ENCODE data around the gene ERI3.

Gene ERI3

GRCh38 chr1:44326821-44327465 lies 28.1 kb downstream of the ERI3 start:
- no peaks in the 10 kb centered on the region for H3K9me3 ChIP-seq (ENCODE audit: insufficient read depth, low read depth, low read length)
- H3K4me2 ChIP-seq (ENCODE audit: low read depth, low read length, poor library complexity, severe bottlenecking): no peak overlapping the region
- TF ChIP-seq CTCF (conservative IDR thresholded peaks at IDR 0.05; ENCODE audit: low read length) (no peak), EZH2phosphoT487 (IDR thresholded peaks at IDR 0.05; ENCODE audit: borderline replicate concordance) (no peak)
- H3K36me3 ChIP-seq (ENCODE audit: insufficient read depth, low read length): no peaks in the 10 kb centered on the region; the same call in 1 of the 2 replicates
- H3K27me3 ChIP-seq (ENCODE audit: insufficient read depth, low read length, poor library complexity, severe bottlenecking): no peaks in the 10 kb centered on the region
- H3K79me2 ChIP-seq (ENCODE audit: insufficient read depth, low read length): no peaks in the 10 kb centered on the region; the same call in 1 of the 2 replicates
- H3K9ac ChIP-seq (ENCODE audit: low read depth, low read length, poor library complexity, severe bottlenecking): no peak overlapping the region
- no peak overlapping the region for H2AFZ ChIP-seq (ENCODE audit: low read length)
- no peak overlapping the region for H3K4me3 ChIP-seq (ENCODE audit: low read length, poor library complexity, severe bottlenecking)
- no peaks in the 10 kb centered on the region for H3K9me2 ChIP-seq (replicated peaks; ENCODE audit: low read depth, low read length)
- no peaks in the 10 kb centered on the region for H3F3A ChIP-seq (ENCODE audit: low read depth)
- no peaks in the 10 kb centered on the region for H4K20me1 ChIP-seq (ENCODE audit: insufficient read depth, low read length, poor library complexity, severe bottlenecking)
- no peaks in the 10 kb centered on the region for H3K4me1 ChIP-seq (ENCODE audit: insufficient read depth, low read length, poor library complexity, severe bottlenecking)

- no peak overlapping the region for H3K4me3 ChIP-seq (ENCODE audit: low read length, poor library complexity, severe bottlenecking)
- no peaks in the 10 kb centered on the region for H4K20me1 ChIP-seq (ENCODE audit: insufficient read depth, low read length, poor library complexity, severe bottlenecking)
- no peak for TF ChIP-seq CTCF (conservative IDR thresholded peaks at IDR 0.05; ENCODE audit: low read length)
- TF ChIP-seq EZH2phosphoT487 (IDR thresholded peaks at IDR 0.05; ENCODE audit: borderline replicate concordance): no peak
- no peaks in the 10 kb centered on the region for H3K4me1 ChIP-seq (ENCODE audit: insufficient read depth, low read length, poor library complexity, severe bottlenecking)
- no peak overlapping the region for H3K4me2 ChIP-seq (ENCODE audit: low read depth, low read length, poor library complexity, severe bottlenecking)
- H2AFZ ChIP-seq (ENCODE audit: low read length): no peak overlapping the region
- no peaks in the 10 kb centered on the region for H3K9me3 ChIP-seq (ENCODE audit: insufficient read depth, low read depth, low read length)
- no peaks in the 10 kb centered on the region; the same call in 1 of the 2 replicates for H3K79me2 ChIP-seq (ENCODE audit: insufficient read depth, low read length)
- no peaks in the 10 kb centered on the region for H3K27me3 ChIP-seq (ENCODE audit: insufficient read depth, low read length, poor library complexity, severe bottlenecking)
- H3K9ac ChIP-seq (ENCODE audit: low read depth, low read length, poor library complexity, severe bottlenecking): no peak overlapping the region
- H3F3A ChIP-seq (ENCODE audit: low read depth): no peaks in the 10 kb centered on the region
- no peaks in the 10 kb centered on the region for H3K9me2 ChIP-seq (replicated peaks; ENCODE audit: low read depth, low read length)
- H3K36me3 ChIP-seq (ENCODE audit: insufficient read depth, low read length): no peaks in the 10 kb centered on the region; the same call in 1 of the 2 replicates
These were observed 28.9 kb downstream of the ERI3 start for GRCh38 chr1:44326024-44326701.

- Histone ChIP-seq H3K9me2 (replicated peaks; ENCODE audit: low read depth, low read length) (no peaks in the 10 kb centered on the region), H3K36me3 (ENCODE audit: insufficient read depth, low read length) (peaks cover 7% of the 10 kb centered on the region; the same call in 1 of the 2 replicates), H4K20me1 (ENCODE audit: insufficient read depth, low read length, poor library complexity, severe bottlenecking) (no peaks in the 10 kb centered on the region), H3K4me1 (ENCODE audit: insufficient read depth, low read length, poor library complexity, severe bottlenecking) (no peaks in the 10 kb centered on the region), H3K4me3 (ENCODE audit: low read length, poor library complexity, severe bottlenecking) (no peak overlapping the region), H2AFZ (ENCODE audit: low read length) (no peak overlapping the region), H3K27me3 (ENCODE audit: insufficient read depth, low read length, poor library complexity, severe bottlenecking) (no peaks in the 10 kb centered on the region), H3F3A (ENCODE audit: low read depth) (no peaks in the 10 kb centered on the region), H3K9me3 (ENCODE audit: insufficient read depth, low read depth, low read length) (no peaks in the 10 kb centered on the region), H3K79me2 (ENCODE audit: insufficient read depth, low read length) (no peaks in the 10 kb centered on the region; the same call in 1 of the 2 replicates), H3K4me2 (ENCODE audit: low read depth, low read length, poor library complexity, severe bottlenecking) (no peak overlapping the region), H3K9ac (ENCODE audit: low read depth, low read length, poor library complexity, severe bottlenecking) (no peak overlapping the region)
- TF ChIP-seq EZH2phosphoT487 (IDR thresholded peaks at IDR 0.05; ENCODE audit: borderline replicate concordance): no peak
- TF ChIP-seq CTCF (conservative IDR thresholded peaks at IDR 0.05; ENCODE audit: low read length): no peak
These were observed 31.1 kb downstream of the ERI3 start for GRCh38 chr1:44323947-44324346.
